Islet of Langerhans (tissue), 1 donor: Measurements from ENCODE around the gene RET.

Source experiments
- FAIRE-seq: peaks from one replicate; lab custom pipeline; 2011; peaks lifted over from hg19 to GRCh38; lab: Jason Lieb, UNC

The RET gene

DNA sequence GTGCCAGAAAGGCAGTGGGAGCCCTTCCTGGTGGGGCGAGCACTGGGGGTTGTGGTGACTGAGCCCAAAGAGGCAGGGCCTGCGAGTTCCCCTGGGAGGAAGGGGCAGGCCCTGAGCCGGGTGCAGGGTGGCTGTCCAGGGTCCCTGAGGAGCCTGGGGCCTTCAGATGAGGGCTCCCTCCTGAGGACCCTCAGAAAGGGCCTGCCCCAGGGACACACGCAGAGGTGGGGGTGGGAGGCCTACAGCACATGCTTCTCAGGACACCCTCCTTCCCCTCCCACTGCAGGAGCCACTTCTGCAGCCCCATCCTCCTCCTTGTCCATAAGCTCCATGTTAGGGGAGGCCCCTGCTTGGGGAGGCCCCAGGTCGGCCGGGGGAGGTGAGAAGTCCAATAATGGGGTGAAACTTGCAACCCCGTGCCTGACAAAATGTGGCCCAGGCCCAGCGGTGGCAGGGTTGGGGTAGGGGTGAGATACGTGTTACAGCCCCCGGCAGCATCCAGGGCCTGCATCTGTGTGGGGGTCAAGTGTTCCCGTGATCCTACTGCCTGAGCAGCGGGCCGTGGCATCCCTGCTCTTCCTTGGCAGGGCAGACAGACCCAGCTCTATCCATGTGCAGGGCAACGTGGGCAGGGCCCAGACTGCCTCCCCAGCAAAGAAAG lies 31.8 kb upstream of the RET start:
- FAIRE-seq = no peak

DNA sequence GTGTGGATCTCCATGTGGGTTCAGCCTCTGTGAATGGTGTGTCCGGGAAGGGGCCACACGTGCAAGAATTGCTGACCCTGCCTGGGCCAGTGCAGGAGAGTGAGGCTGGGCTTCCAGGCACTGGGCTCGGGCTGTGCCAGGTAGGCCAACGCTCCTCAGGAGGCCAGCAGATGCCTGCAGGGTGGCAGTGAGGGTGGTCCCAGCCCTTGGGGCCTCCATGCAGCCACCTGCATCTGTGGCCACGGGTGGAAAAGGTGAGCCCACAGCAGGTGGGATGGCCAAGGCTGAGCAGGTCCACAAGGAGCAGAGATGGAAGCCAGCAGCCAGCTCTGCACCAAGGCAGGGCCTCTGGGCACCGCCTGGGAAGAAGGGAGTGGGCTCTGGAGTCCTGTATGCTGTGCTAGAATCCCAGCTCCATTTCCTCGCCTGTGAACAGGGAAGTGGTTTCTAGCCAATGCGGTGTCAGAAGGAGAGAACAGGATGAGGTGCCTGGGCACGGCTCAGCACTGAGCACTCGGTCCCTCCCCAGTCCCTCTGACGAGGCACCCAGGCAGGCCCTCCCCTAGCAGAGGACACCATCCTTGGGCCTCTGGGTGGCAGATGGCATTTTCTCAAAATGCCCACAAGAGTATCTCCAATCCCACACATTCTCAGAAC lies 31.1 kb upstream of the RET start:
- FAIRE-seq = no peak

DNA sequence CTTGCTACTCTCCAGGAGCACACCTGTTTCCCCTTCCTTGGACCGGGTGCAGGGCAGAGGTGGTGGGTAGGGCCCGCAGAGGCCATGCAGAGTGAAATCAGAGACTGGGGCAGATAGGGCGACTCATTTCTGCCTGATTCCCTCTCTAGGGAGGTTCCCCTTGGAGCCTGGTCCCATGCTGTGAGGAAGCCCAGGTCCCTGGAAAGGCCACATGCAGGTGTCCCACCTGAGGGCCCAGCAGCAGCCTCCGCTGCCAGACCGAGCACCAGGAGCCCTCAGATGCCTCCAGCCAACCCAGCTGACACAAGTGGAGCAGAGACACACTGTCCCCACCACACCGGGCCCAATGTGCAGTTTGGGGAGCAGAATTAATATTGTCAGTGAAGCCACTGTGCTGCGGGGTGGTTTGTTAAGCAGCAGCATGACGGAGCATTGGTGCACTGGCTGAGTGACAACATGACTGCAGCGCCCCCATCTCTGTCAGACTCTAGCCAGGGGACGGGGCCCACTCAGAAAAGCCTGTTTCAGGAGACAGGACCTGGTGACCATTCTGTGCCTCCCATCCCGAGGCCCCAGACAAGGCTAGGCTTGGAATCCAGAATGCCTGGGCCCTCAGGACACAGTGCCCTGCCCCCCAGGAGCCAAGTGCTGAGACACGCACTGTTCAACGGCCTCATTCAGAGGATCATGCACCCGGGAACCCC lies 30.4 kb upstream of the RET start:
- no peak for FAIRE-seq

DNA sequence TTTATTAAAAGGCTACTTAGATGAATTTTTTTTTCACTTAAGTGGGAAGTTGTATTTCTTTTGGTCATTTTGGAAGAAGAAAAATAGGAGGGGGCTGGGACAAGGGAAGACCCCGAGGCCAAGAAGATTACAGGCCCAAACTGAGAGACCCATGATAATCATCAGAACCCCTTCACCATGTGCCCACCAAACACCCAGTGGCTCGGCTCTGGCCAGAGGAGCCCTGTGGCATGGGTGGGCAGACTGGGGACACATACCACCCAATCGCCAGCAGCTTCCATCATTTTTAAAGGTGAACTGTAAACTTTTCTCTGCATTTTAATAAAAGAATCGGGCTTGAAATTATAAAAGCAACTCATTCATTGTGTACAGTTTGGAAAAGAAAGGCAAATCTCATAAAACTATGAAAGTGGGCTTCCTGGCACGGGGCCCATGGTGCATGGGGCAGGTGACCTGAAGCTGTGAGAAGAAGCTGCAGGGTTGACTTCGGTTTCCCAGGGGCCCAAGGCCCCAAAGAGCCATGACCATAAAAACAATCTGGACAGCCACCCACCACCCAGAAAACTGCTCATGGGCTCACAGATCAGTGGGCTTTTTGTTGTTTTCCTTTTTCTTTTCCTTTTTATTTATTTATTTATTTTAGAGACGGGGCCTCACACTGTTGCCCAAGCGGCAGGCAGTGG lies 29.4 kb upstream of the RET start:
- no peak for FAIRE-seq

DNA sequence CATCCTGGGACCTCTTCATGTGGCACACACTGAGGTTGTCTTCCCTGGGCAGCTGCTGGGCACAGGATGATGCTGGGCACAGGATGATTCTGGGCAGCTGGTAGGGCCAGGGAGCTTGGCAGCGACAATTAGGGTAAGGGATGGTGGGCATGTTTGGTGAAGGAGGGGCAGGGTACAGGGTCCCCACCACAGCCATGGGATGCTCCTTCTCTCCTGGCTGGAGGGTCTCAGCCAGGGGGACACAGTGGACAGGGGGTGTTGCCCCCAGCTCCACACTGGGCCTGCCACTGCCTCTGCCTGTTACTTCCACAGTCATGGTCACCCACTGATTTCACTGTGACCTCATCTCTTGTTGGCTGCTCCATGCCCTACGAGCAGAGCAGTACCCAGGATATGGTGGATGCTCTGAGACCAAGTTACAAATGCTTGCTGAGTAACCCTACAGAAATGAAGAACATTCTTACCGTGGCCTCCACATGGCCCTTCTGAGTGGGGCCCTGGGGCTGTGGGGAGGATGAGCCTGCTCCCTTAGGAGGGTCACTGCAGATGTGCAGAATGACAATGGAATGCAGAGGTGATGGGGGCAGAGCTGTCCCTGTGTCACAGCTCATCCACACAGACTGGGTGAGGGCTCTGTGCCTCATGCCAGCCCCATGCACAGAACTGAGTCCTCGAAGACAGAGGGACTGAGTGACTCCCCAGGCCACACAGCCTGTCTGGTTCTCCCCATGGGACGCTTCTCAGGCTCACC lies 28.4 kb upstream of the RET start:
- no peak for FAIRE-seq

DNA sequence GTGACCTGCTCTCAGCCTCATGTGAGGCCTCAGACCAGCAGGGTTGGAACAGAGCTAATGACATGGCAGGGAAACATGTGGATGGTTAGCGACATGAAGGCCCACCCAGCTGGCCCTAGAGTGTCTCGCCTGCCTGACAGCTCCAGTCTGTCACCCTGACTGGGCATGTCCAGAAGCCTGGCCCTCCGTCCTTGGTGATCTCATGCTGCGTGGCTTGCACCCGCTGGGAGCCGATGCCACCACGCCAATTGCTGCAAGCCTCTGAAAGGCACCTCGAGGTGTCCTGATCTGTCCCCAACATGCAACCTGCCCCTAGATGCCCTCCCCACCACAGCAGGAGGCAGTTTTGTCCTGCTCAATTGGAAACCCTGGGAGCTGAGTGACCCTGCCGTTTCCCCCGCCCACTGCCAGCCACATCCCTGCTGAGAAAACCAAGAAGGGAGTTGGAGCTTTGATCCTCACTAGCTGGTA lies 27.8 kb upstream of the RET start:
- FAIRE-seq = no peak

DNA sequence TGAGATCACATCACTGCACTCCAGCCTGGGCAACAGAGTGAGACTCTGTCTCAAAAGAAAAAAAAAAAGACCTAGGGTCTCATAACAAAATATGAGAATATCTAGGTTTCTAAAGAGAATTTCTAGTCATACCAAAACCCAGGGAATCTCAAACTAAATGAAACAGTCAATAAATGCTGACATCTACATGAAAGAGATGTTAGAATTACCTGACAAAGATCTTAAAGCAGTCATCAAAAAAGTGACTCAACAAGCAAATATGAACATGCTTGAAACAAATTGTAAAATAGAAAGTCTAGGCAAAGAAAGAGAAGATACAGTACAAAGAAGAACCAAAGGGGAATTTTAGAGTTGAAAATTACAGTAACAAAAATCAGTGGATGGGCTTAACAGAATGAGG lies 26.9 kb upstream of the RET start:
- FAIRE-seq = no peak

DNA sequence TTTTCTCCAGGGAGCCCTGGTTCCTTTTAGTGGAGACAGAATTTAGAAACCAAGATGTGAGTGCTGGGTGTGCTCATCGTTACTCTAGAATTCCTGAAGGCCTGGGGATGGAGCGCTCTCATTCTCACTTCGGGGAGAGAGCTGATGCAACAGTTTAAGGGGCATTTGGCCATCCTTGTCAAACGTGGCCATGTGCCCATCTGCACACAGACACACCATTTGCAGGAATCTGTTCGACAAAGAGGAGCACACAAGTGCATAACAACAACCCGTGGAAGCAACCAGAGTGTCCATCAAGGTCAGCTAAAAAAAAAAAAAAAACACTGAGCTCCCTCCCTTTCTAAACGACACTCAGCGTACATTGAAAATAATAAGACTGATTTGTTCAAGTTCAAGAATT lies 23.0 kb upstream of the RET start:
- no peak for FAIRE-seq

DNA sequence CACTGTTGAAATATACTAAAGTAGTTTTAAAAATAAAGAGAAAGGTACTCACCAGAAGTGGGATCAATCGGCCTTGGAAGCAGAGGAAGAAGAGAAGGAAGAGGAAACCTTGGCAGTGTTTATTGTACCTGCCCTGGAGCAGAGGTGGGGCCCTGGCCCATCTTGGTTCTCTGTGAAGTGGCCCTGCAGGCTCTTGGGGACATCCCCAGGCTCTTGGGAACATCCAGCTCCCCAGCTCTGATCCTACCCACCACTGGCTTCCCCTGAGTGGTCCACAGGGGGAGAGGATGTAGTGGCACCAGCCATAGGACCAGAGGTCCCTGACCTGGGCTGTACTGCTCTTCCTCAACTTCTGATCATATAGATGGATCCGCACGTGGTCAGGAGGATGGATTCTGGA lies 22.3 kb upstream of the RET start:
- FAIRE-seq = no peak

DNA sequence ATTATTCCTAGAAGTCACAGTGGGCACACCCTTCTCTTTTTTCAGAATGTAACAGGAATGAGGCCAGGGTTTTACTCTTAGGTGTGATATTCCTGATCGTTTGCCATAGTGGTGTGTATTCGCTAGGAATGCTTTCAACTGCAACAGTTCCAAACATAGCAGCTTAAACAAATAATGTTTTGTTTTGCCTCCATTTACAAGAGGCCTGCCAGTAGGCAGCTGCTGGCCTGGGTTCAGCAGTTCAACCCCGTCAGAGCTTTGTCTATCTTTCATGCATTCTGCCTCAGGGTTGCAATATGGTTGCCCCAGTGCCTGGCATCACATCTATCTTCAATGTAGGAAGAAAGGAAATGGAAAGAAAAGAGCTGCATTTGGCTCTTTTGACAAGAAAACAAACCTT lies 21.7 kb upstream of the RET start:
- FAIRE-seq = no peak

DNA sequence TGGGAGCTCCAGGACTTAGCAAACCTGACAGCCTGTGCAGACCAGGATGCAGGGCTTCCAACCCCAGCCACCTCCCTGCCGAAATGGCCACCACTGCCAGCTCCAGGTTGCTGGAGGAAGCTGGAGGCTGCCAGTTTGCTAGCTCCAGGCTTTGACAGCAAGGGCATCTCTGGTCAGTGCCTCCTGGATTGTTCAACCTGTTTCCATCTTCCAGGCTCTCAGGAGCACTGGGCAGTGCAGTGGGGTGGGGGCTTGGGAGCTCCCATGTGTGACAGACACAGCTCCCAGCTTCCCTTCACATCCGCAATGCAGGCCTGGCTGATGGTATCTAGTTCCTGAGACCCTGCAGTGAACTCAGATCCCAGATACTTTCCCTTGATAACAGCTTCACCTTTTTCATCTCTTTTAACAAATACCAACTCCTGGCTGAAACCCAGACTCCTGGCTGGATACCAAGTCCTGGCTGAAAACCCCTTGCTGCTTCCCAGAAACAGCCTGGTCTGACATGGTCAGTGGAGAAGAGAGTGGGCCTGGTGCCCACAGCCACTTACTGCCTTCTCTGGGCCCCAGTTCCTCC lies 20.8 kb upstream of the RET start:
- FAIRE-seq = no peak

DNA sequence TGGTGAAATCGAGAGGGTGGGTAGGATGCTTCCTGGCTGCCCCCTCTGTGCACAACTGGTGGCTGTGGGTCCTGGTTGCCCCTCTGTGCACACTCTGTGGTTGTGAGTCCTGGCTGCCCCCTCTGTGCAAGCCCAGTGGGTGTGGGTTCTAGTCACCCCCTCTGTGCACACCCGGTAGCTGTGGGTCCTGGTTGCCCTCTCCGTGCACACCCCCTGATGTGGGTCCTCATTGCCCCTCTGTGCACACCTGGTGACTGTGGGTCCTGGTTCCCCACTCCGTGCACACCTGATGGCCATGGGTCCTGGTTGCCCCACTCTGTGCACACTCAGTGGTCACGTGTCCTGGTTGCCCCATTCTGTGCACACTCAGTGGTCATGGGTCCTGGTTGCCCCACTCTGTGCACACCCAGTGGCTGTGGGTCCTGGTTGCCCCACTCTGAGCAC lies 20.3 kb upstream of the RET start:
- FAIRE-seq = no peak

DNA sequence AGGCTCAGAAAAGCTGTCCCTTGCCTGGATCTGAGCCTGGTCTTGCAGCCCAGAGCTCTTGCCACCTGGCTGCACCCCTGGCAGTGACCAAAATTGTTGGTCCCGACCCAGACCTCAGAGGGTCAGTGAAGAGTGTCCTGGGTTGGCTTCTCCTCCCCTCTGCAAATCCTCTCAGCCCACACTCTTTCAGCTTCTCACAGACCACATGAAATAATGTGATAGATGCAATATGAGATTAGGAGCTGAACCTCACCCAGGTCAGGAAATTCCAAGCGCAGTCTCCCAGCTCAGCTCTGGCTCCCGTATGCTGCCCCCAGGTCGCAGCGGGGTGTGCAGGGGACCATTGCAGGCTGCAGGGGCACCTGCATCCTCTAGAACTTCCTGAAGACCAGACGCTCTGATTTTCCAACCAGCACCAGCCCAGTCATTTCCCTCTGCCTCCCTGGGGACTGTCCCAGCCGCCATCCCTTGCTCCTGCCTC lies 19.6 kb upstream of the RET start:
- no peak for FAIRE-seq

DNA sequence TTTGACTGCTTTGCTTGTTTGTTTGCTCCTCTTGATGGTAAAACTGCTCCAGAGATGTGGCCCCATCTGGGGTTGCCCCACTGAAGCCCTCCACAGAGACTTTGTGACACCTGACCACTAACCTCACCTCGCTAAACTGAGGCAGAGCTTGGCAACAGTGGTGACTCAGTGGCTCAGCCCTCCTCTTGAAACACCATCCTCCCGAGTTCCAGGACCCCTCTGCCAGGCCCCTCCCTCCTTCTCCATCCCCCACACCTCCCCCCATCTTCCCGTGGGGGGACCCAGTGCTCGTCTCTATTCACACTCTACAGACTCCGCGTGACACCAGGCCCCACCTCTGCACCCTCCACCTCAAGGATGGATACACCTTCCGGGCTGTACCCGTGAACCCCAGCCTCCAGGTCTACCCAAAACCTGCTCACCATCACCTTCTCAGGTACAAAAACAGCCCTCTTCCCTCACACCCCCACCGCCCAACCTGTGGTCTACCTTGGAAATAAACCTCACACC lies 19.0 kb upstream of the RET start:
- FAIRE-seq = no peak

DNA sequence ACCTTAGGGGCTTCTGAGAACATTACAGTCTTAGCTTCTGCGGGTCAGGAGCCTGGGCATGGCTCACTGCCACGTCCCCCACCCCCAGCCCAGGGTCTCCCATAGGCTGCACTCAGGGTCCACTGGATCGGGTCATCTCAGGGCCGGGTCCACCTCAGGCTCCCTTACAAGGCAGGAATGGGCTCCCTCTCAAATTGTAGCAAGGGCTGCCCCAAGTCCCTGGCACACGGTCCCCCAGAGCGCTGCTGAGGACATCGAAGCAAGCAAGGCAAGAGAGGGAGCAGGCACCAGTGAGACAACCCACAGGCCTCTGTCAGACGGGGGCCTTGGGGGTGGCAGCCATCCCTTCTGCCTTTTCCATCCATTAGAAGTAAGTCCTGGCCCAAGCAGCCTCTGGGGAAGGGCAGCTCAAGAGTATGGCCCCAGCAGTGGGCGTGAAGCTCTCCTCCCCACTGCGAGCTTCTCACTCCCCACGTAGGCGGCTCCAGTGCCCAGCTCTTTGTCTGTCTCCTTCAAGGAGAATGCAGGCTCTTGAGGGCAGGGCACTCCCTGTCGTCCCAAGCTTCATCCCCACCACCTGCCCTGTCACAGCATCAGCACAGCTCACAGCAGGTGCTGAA lies 18.0 kb upstream of the RET start:
- no peak for FAIRE-seq

DNA sequence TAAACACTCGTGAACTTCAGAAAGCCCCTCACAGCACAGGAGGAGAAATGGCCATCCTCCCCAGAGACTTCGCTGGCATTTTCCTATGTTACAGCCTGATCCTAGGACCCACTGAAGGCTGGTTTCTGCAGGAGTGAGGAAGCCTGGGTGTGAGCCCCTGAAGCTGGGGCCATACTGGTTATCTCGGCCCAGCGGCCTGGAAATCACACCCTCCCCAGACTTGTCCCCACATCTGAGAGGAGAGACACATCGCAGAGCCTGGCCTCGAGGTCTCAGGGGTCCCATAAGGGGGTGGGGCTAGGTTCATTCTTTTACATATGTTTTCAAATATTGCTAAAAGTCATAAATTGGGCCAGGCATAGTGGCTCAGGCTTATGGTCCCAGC lies 17.5 kb upstream of the RET start:
- FAIRE-seq = no peak

DNA sequence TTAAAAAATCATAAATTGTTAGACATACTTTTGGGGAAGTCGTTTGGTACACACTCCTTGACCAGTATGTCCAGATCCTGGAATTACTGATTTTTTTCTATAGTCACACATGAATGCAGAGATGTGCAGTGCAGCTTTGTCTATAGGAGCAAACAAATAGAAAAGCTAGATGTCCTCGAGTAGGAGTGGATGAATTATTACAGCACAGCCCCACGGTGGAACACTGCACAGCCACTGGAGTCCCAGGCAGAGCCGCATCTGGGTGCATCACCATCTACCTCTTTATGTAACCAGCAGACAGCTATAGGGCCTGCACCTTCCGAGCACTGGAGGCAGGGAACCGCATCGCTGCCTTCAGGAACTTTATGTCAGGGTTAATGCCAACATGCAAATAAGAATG lies 17.0 kb upstream of the RET start:
- FAIRE-seq = no peak

DNA sequence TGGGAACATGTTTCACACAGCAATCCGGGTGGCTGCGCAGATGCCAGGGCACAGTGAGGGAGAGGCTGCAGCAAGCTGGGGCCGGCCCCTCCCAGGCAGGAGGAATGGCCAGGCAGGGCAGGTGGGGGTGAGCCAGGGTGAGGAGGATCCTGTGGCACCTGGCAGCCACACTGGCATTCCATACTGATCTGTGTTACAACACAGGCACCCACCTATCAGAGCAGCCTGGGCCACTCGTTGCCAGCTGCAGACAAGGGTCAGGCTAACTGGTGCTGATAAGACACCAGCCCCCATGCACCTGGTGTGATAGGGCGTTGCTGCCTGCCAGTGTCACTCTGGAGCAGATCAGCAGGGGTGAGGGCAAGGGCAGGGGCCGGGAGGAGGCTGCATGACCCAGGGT lies 16.6 kb upstream of the RET start:
- no peak for FAIRE-seq

DNA sequence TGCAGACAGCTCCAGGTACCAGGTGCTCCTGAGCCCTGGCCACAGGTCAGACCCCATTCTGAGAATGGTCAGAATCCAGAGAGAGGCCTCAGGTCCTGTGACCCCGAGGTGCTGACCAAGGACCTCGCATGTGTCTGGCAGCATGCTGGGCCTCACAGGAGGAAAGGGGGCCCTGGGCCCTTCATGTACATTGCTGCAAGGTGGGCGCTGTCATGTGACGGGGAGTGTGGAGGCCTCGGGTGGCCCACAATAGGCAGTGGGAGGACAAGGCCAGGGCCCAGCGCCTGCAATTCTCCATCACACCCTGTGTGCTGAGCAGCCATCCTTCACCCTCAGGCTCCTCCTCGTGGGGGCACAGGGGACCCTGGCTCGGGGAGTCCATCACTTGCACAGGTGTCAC lies 15.5 kb upstream of the RET start:
- FAIRE-seq = no peak

DNA sequence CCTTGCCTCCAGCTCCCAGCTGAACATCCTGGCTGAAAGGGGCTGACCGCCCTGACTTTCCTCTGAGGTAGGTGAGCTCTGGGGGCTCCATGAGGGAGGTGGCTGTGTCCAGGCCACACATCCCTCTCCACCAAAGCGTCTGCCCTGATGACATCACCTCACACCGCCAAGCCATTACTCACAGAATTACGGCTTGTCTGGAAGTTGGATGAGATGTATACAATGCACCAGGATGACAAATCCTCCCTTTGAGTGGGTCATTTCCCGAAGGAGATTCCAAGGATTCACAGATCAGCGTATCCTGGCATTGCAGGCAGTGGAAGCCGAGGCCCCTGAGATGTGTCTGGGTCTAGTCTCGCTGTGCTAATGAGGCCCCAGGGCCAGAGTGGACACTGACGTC lies 15.1 kb upstream of the RET start:
- no peak for FAIRE-seq
